Measurements from ENCODE around the gene GRSF1. TPM values are rescaled to one million over a fixed set of nuclear protein-coding genes. Genes with fewer than 3 reads are reported as not detected.

GRSF1 gene
- total RNA-seq, 1 experiment from 2014 or later, result 63.2 TPM

DNA sequence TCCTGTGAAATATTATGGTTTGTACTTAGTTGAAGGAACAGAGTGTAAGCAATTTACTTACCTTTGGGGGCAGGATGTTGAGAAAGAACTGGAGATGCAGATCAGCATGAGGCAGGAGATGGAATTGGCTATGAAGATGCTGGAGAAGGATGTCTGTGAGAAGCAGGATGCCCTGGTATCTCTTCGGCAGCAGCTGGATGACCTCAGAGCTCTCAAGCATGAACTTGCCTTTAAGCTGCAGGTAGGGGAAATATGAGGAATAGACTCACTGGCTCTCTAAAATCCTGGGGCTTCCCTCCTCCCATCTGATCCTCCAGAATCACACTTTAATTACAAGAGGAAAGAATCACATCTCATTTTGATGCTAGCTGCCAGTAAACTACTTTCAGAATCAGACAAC is 51.0 kb downstream of the GRSF1 start:
- H3K27me3 ChIP-seq (replicated peaks; ENCODE audit: insufficient read depth, low read depth, low read length, poor library complexity), result no peaks in the 10 kb centered on the region
- intact Hi-C loops (cut with micrococcal nuclease; ENCODE audit: unreplicated experiment), result no loop called here
- DNase-seq (ENCODE audit: low spot score), result no peak
- H3K9me3 ChIP-seq (ENCODE audit: low read depth, low read length, poor library complexity, severe bottlenecking), result no peaks in the 10 kb centered on the region
- POLR2A ChIA-PET (ENCODE audit: low non-redundant PET), result no interaction called here
- BruUV-seq (replicated peaks), result no TSS peak
- CTCF ChIA-PET, result no interaction called here
- no peak for TF ChIP-seq EZH2 (IDR thresholded peaks at IDR 0.05; ENCODE audit: borderline replicate concordance, low read depth, low read length, poor library complexity, severe bottlenecking)
- TF ChIP-seq, protein P1, sequence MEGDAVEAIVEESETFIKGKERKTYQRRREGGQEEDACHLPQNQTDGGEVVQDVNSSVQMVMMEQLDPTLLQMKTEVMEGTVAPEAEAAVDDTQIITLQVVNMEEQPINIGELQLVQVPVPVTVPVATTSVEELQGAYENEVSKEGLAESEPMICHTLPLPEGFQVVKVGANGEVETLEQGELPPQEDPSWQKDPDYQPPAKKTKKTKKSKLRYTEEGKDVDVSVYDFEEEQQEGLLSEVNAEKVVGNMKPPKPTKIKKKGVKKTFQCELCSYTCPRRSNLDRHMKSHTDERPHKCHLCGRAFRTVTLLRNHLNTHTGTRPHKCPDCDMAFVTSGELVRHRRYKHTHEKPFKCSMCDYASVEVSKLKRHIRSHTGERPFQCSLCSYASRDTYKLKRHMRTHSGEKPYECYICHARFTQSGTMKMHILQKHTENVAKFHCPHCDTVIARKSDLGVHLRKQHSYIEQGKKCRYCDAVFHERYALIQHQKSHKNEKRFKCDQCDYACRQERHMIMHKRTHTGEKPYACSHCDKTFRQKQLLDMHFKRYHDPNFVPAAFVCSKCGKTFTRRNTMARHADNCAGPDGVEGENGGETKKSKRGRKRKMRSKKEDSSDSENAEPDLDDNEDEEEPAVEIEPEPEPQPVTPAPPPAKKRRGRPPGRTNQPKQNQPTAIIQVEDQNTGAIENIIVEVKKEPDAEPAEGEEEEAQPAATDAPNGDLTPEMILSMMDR (conservative IDR thresholded peaks at IDR 0.05; ENCODE audit: low read depth, low read length), result no peak
- no peaks in the 10 kb centered on the region for H3K4me1 ChIP-seq (ENCODE audit: insufficient read depth, low read length, poor library complexity, severe bottlenecking)
- no peak overlapping the region for H3K27ac ChIP-seq (ENCODE audit: low read depth, low read length, poor library complexity, severe bottlenecking)
- no peaks in the 10 kb centered on the region for H3K36me3 ChIP-seq (ENCODE audit: insufficient read depth, low read length, poor library complexity, severe bottlenecking)
- no peak overlapping the region for H3K4me3 ChIP-seq (ENCODE audit: low read depth, low read length, poor library complexity, severe bottlenecking)

DNA sequence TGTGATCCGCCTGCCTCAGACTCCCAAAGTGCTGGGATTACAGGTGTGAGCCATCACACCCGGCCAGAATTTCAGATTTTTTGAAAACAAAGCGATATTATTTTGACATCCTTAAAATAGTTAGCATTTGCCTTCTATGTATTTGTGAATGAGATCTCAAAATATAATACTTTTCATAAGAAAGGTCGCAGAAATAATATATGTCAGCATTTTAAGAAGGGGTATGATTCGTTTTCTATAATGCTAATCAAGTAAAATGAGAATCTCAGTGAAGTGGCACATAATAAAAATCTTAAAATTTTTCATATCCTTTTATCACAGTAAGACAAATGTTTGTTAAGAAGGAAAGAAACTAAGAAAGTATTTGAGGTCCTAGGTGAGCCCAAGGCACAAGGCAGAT is 52.2 kb downstream of the GRSF1 start:
- no TSS peak for BruUV-seq (replicated peaks)
- H3K9me3 ChIP-seq (ENCODE audit: low read depth, low read length, poor library complexity, severe bottlenecking), result no peaks in the 10 kb centered on the region
- no peaks in the 10 kb centered on the region for H3K36me3 ChIP-seq (ENCODE audit: insufficient read depth, low read length, poor library complexity, severe bottlenecking)
- POLR2A ChIA-PET (ENCODE audit: low non-redundant PET), result no interaction called here
- no peak overlapping the region for H3K27ac ChIP-seq (ENCODE audit: low read depth, low read length, poor library complexity, severe bottlenecking)
- no peaks in the 10 kb centered on the region for H3K27me3 ChIP-seq (replicated peaks; ENCODE audit: insufficient read depth, low read depth, low read length, poor library complexity)
- intact Hi-C loops (cut with micrococcal nuclease; ENCODE audit: unreplicated experiment), result no loop called here
- no peak for DNase-seq (ENCODE audit: low spot score)
- TF ChIP-seq, protein P1 (conservative IDR thresholded peaks at IDR 0.05; ENCODE audit: low read depth, low read length), result no peak
- no peak for TF ChIP-seq EZH2 (IDR thresholded peaks at IDR 0.05; ENCODE audit: borderline replicate concordance, low read depth, low read length, poor library complexity, severe bottlenecking)
- CTCF ChIA-PET, result no interaction called here
- H3K4me3 ChIP-seq (ENCODE audit: low read depth, low read length, poor library complexity, severe bottlenecking), result no peak overlapping the region
- no peaks in the 10 kb centered on the region for H3K4me1 ChIP-seq (ENCODE audit: insufficient read depth, low read length, poor library complexity, severe bottlenecking)

DNA sequence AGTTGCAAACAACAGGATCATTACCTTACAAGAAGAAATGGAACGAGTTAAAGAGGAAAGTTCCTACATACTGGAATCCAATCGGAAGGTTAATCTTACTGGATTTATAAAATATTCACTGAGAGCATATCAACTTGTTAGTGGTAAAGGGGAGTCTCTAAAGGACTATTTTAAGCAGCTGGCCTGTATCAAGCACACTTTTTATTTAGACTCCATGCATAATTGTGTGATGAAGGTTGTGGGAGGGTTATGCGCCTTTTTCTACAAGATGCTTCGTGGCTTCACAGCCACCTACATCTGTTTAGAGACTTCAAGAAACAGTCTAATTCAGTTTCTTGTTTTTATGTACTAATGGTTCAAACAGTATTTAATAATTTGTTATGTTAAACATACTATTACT is 56.6 kb downstream of the GRSF1 start:
- H3K4me1 ChIP-seq (ENCODE audit: insufficient read depth, low read length, poor library complexity, severe bottlenecking), result no peaks in the 10 kb centered on the region
- H3K27ac ChIP-seq (ENCODE audit: low read depth, low read length, poor library complexity, severe bottlenecking), result no peak overlapping the region
- no peaks in the 10 kb centered on the region for H3K27me3 ChIP-seq (replicated peaks; ENCODE audit: insufficient read depth, low read depth, low read length, poor library complexity)
- no peaks in the 10 kb centered on the region for H3K9me3 ChIP-seq (ENCODE audit: low read depth, low read length, poor library complexity, severe bottlenecking)
- no peak for TF ChIP-seq EZH2 (IDR thresholded peaks at IDR 0.05; ENCODE audit: borderline replicate concordance, low read depth, low read length, poor library complexity, severe bottlenecking)
- TF ChIP-seq, protein P1 (conservative IDR thresholded peaks at IDR 0.05; ENCODE audit: low read depth, low read length), result no peak
- DNase-seq (ENCODE audit: low spot score), result no peak
- CTCF ChIA-PET, result no interaction called here
- POLR2A ChIA-PET (ENCODE audit: low non-redundant PET), result no interaction called here
- H3K36me3 ChIP-seq (ENCODE audit: insufficient read depth, low read length, poor library complexity, severe bottlenecking), result no peaks in the 10 kb centered on the region
- no peak overlapping the region for H3K4me3 ChIP-seq (ENCODE audit: low read depth, low read length, poor library complexity, severe bottlenecking)
- BruUV-seq (replicated peaks), result no TSS peak
- intact Hi-C loops (cut with micrococcal nuclease; ENCODE audit: unreplicated experiment), result no loop called here
